A549 (cell line): ENCODE results near the gene CTBP1. TPM values are rescaled to one million over a fixed set of nuclear protein-coding genes. Genes with fewer than 3 reads are reported as not detected.
A peak's percentile ranks its signal among the peaks of the same experiment; 100 is the strongest.

Experiments
- ATAC-seq, 2 experiments: fragments of 200-7000 bp in 1 of 2; fragments of >200 bp in 1 of 2; cut with Nextera tagmentation in 1 of 2; cut with Tn5 transposase in 1 of 2; 3 replicates each; pipeline versions ENCODE4 v1.8.0 to v1.9.1; 2018 to 2020; ENCODE audit warnings: mild to moderate bottlenecking in 1 of 2, moderate library complexity in 1 of 2
- CTCF ChIA-PET: fragments of 300-600 bp; sonication (Branson Sonifier 250); formaldehyde crosslinking; extraction: SDS; loops from one replicate; lab custom pipeline; 2021; ENCODE audit warnings: antibody characterized with exemption, inconsistent platforms; lab: Yijun Ruan, JAX
- POLR2A ChIA-PET: fragments of 350-600 bp; formaldehyde crosslinking; extraction: SDS; loops from one replicate; lab custom pipeline; 2021; ENCODE audit warnings: antibody characterized with exemption, inconsistent platforms; lab: Yijun Ruan, JAX
- DNase-seq, 2 experiments: peaks; one replicate each; pipeline versions ENCODE4 v3.0.0 to v3.0.0-alpha.2; 2011 to 2016; ENCODE audit warnings: low read depth in 1 of 2, low spot score in 1 of 2
- FAIRE-seq: peaks from 2 replicates; lab custom pipeline; 2011; peaks lifted over from hg19 to GRCh38; lab: Jason Lieb, UNC
- H3K27ac ChIP-seq, 2 experiments: fragments of >200 bp; sonication (Bioruptor Twin); formaldehyde crosslinking; 3 replicates each; pipeline ENCODE4 v1.5.1; 2016 to 2017
- H3K4me1 ChIP-seq: fragments of >200 bp; sonication (Bioruptor Twin); formaldehyde crosslinking; 3 replicates; pipeline ENCODE4 v1.6.1; 2016
- H3K4me2 ChIP-seq: fragments of >200 bp; sonication (Bioruptor Twin); formaldehyde crosslinking; 3 replicates; pipeline ENCODE4 v1.6.1; 2016
- H3K4me3 ChIP-seq: fragments of >200 bp; sonication (Bioruptor Twin); formaldehyde crosslinking; 3 replicates; pipeline ENCODE4 v1.5.1; 2016
- H3K9me3 ChIP-seq: fragments of >200 bp; sonication (Bioruptor Twin); formaldehyde crosslinking; 3 replicates; pipeline ENCODE4 v1.6.1; 2016
- CBX2 ChIP-seq: fragments of 200-600 bp; sonication (generic); IDR thresholded peaks from 2 replicates; pipeline ENCODE4 v1.6.1; 2016; ENCODE audit warnings: low read depth, mild to moderate bottlenecking, borderline replicate concordance
- CHD2 ChIP-seq: fragments of 150-350 bp; IDR thresholded peaks from 2 replicates; pipeline ENCODE4 v1.6.1; 2014; ENCODE audit warnings: low read length; ENCODE audit not compliant: partially characterized antibody
- EHMT2 ChIP-seq: fragments of 200-600 bp; sonication (generic); IDR thresholded peaks from 2 replicates; pipeline ENCODE4 v1.6.1; 2016; ENCODE audit warnings: antibody characterized with exemption, low read depth, mild to moderate bottlenecking, moderate library complexity
- ELK1 ChIP-seq: fragments of 150-350 bp; IDR thresholded peaks from 2 replicates; pipeline ENCODE4 v1.6.1; 2014; ENCODE audit warnings: low read depth, mild to moderate bottlenecking, low read length
- FOSL2 ChIP-seq, 2 experiments: fragments of 450-650 bp in 1 of 2; fragments of >200 bp in 1 of 2; sonication (Bioruptor Twin) in 1 of 2; formaldehyde crosslinking; IDR thresholded peaks; 2 replicates each; pipeline versions ENCODE4 v1.5.0 to v1.6.1; 2016 to 2020; ENCODE audit warnings: mild to moderate bottlenecking in 1 of 2, moderate library complexity in 1 of 2
- FOXS1 ChIP-seq: fragments of 250-450 bp; sonication (Bioruptor Pico); IDR thresholded peaks from 2 replicates; pipeline ENCODE4 v1.5.0; 2020; ENCODE audit warnings: mild to moderate bottlenecking, moderate library complexity
- HOXA7 ChIP-seq: fragments of 250-450 bp; sonication (Bioruptor Pico); IDR thresholded peaks from 2 replicates; pipeline ENCODE4 v1.5.0; 2020; ENCODE audit warnings: mild to moderate bottlenecking, moderate library complexity
- HOXB5 ChIP-seq: fragments of 250-450 bp; sonication (Bioruptor Pico); IDR thresholded peaks from 2 replicates; pipeline ENCODE4 v1.5.0; 2020; ENCODE audit warnings: mild to moderate bottlenecking, moderate library complexity
- JUN ChIP-seq, 2 experiments: fragments of >200 bp; sonication (Bioruptor Twin); formaldehyde crosslinking; IDR thresholded peaks; 2 replicates in 1 of 2; 3 replicates in 1 of 2; pipeline ENCODE4 v1.6.1; 2016 to 2017
- KDM1A ChIP-seq: fragments of 200-600 bp; sonication (generic); IDR thresholded peaks from 2 replicates; pipeline ENCODE4 v1.6.1; 2016; ENCODE audit warnings: low read depth, mild to moderate bottlenecking
- MAX ChIP-seq: IDR thresholded peaks from 2 replicates; pipeline ENCODE4 v1.6.1; 2012
- MAZ ChIP-seq: fragments of 150-350 bp; IDR thresholded peaks from 2 replicates; pipeline ENCODE4 v1.6.1; 2014; ENCODE audit warnings: antibody characterized with exemption, low read depth, low read length, borderline replicate concordance
- NPAS2 ChIP-seq: fragments of 250-450 bp; sonication (Bioruptor Pico); IDR thresholded peaks from 2 replicates; pipeline ENCODE4 v1.8.0; 2022; ENCODE audit warnings: mild to moderate bottlenecking, moderate library complexity, borderline replicate concordance
- NR3C1 ChIP-seq: fragments of >200 bp; sonication (Bioruptor Twin); formaldehyde crosslinking; IDR thresholded peaks from 3 replicates; pipeline ENCODE4 v1.6.1; 2017
- RAD21 ChIP-seq, 2 experiments: fragments of >200 bp in 1 of 2; sonication (Bioruptor Twin) in 1 of 2; formaldehyde crosslinking in 1 of 2; IDR thresholded peaks in 1 of 2; conservative IDR thresholded peaks in 1 of 2; 2 replicates in 1 of 2; 3 replicates in 1 of 2; pipeline ENCODE4 v1.6.1; 2012 to 2018; ENCODE audit warnings: inconsistent platforms in 1 of 2
- RARB ChIP-seq: fragments of 250-450 bp; sonication (Bioruptor Pico); IDR thresholded peaks from 2 replicates; pipeline ENCODE4 v1.8.0; 2021; ENCODE audit warnings: mild to moderate bottlenecking, moderate library complexity
- RNF2 ChIP-seq: fragments of 200-600 bp; sonication (generic); IDR thresholded peaks from 2 replicates; pipeline ENCODE4 v1.6.1; 2016; ENCODE audit warnings: low read depth, mild to moderate bottlenecking, antibody characterized with exemption, moderate library complexity, borderline replicate concordance
- SREBF2 ChIP-seq: fragments of 450-650 bp; IDR thresholded peaks from 2 replicates; pipeline ENCODE4 v1.6.1; 2014; ENCODE audit warnings: mild to moderate bottlenecking, moderate library complexity
- TFCP2L1 ChIP-seq: fragments of 250-450 bp; sonication (Bioruptor Pico); IDR thresholded peaks from 2 replicates; pipeline ENCODE4 v1.5.0; 2021; ENCODE audit warnings: mild to moderate bottlenecking
- TP53 ChIP-seq: fragments of 250-450 bp; sonication (Bioruptor Pico); IDR thresholded peaks from 2 replicates; pipeline ENCODE4 v1.5.0; 2021; ENCODE audit warnings: mild to moderate bottlenecking, moderate library complexity
- WGBS: methylation state at CpG from one replicate; pipeline ENCODE4 v1.1.6; 2017; ENCODE audit errors: missing lambda C conversion rate; 5-methylcytosine and 5-hydroxymethylcytosine counted together
- polyA plus RNA-seq, 4 experiments: library from polyadenylated mRNA; depleted of rRNA in 3 of 4; stranded (reverse); fragments of >200 nt; fragmentation: RNase III in 1 of 4; extraction: RNeasy Plus Mini Kit Qiagen cat#74134 plus additional on column Dnase treatment in 1 of 4; gene quantifications; 2 replicates in 3 of 4; 3 replicates in 1 of 4; pipeline ENCODE4 v1.2.3, GENCODE V29; 2011 to 2017
- TF ChIP-seq, protein P1 (sequence below): fragments of >200 bp; sonication (Bioruptor Twin); formaldehyde crosslinking; IDR thresholded peaks from 3 replicates; pipeline ENCODE4 v1.6.1; 2016
- TF ChIP-seq, protein P2 (sequence below): fragments of 200-600 bp; sonication (generic); IDR thresholded peaks from 2 replicates; pipeline ENCODE4 v1.6.1; 2016; ENCODE audit warnings: antibody characterized with exemption, mild to moderate bottlenecking, moderate library complexity
- TF ChIP-seq, protein P3 (sequence below): fragments of 250-450 bp; sonication (Bioruptor Pico); IDR thresholded peaks from 2 replicates; pipeline ENCODE4 v1.5.0; 2020; ENCODE audit warnings: low read depth, mild to moderate bottlenecking, moderate library complexity

The CTBP1 gene
- polyA plus RNA-seq, 2 of the 4 experiments (the other 2 are of a cell fraction), result 43.1 to 93.1 TPM

- POLR2A ChIA-PET, result interaction anchor here (0.8 kb wide), 1 partner anchor 41 kb away, joined by 3 read pairs; no protein-coding TSS in a partner anchor
- Histone ChIP-seq H3K9me3 (no peaks in the 10 kb centered on the region; the same call in 2 of the 3 replicates), H3K4me2 (peak overlapping the region; percentile 96), H3K4me3 (peak overlapping the region; percentile 94), H3K4me1 (peaks cover 14% of the 10 kb centered on the region; the same call in 2 of the 3 replicates), H3K27ac (peak overlapping the region; percentile 90 to 99)
- CTCF ChIA-PET, result interaction anchor here (0.9 kb wide), 1 partner anchor 22 kb away, joined by 3 read pairs; no protein-coding TSS in a partner anchor
- TF ChIP-seq FOSL2 (IDR thresholded peaks at IDR 0.05) (no peak), FOSL2 (CRISPR knock-in tag; IDR thresholded peaks at IDR 0.05) (no peak), TFCP2L1 (no peak), NPAS2 (CRISPR knock-in tag) (no peak), SREBF2 (no peak), JUN (IDR thresholded peaks at IDR 0.05) (no peak), EHMT2 (no peak), MAX (no peak), MAZ (no peak), RNF2 (no peak), ELK1 (no peak), FOXS1 (CRISPR knock-in tag) (no peak), HOXB5 (CRISPR knock-in tag) (no peak), CHD2 (no peak), KDM1A (no peak), HOXA7 (CRISPR knock-in tag) (no peak), RARB (CRISPR knock-in tag) (no peak), NR3C1 (no peak), CBX2 (no peak), TP53 (CRISPR knock-in tag) (no peak)
- TF ChIP-seq, protein P1, sequence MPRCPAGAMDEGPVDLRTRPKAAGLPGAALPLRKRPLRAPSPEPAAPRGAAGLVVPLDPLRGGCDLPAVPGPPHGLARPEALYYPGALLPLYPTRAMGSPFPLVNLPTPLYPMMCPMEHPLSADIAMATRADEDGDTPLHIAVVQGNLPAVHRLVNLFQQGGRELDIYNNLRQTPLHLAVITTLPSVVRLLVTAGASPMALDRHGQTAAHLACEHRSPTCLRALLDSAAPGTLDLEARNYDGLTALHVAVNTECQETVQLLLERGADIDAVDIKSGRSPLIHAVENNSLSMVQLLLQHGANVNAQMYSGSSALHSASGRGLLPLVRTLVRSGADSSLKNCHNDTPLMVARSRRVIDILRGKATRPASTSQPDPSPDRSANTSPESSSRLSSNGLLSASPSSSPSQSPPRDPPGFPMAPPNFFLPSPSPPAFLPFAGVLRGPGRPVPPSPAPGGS, result no peak
- DNase-seq, result no peak
- no peak for ATAC-seq
- whole genome bisulfite sequencing, result 76% methylated on average over 7 of the region's 7 CpGs
- FAIRE-seq, result no peak
These were observed 39.9 kb upstream of the CTBP1 start for GRCh38 chr4:1288786-1289185.

DNA sequence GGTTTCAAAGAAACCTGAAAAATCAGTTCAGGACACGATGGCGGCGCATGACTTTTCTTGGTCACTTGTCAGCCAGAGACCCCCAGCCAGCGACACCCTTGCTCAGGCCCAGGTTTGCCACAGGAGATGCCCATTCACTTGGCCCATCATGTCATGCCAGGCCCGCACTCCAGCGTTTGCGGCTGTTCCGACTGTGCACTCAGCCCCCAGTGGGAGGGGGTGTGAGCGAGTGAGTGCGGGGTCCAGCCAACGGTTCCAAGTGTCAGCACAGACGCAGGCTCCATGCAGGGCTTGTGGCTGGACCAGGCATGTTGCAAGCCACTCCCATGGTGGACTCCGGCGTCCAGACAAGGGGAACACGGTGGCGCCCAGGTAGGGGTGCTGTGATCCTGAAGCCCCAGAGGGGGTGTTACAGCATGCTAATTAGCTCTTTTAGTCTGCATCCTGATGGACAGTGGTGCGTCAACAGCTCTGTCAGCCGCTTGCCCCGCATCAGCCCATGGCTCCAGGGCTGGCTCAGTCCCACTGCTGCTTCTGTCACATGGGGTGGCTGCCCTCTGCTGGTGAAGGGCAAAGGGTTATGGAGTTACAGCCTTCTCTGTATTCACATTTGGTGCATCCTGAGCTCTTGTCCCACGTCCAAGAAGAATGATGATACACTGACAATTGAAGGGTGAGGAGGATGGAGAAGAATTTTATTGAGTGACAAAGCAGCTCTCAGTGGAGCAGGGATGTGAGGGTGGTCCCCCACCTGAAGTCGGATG lies 37.0 kb upstream of the CTBP1 start:
- peaks cover 5% of the 10 kb centered on the region; the same call in 2 of the 3 replicates for H3K4me1 ChIP-seq
- 61% methylated on average over 10 of the region's 21 CpGs for WGBS
- no peaks in the 10 kb centered on the region; the same call in 2 of the 3 replicates for H3K9me3 ChIP-seq
- CTCF ChIA-PET, result interaction anchor here (0.8 to 1.0 kb wide), 3 partner anchors 11 to 39 kb away, joined by 3 to 4 read pairs (median 3); no protein-coding TSS in a partner anchor
- no peak for FAIRE-seq
- TF ChIP-seq, protein P2, sequence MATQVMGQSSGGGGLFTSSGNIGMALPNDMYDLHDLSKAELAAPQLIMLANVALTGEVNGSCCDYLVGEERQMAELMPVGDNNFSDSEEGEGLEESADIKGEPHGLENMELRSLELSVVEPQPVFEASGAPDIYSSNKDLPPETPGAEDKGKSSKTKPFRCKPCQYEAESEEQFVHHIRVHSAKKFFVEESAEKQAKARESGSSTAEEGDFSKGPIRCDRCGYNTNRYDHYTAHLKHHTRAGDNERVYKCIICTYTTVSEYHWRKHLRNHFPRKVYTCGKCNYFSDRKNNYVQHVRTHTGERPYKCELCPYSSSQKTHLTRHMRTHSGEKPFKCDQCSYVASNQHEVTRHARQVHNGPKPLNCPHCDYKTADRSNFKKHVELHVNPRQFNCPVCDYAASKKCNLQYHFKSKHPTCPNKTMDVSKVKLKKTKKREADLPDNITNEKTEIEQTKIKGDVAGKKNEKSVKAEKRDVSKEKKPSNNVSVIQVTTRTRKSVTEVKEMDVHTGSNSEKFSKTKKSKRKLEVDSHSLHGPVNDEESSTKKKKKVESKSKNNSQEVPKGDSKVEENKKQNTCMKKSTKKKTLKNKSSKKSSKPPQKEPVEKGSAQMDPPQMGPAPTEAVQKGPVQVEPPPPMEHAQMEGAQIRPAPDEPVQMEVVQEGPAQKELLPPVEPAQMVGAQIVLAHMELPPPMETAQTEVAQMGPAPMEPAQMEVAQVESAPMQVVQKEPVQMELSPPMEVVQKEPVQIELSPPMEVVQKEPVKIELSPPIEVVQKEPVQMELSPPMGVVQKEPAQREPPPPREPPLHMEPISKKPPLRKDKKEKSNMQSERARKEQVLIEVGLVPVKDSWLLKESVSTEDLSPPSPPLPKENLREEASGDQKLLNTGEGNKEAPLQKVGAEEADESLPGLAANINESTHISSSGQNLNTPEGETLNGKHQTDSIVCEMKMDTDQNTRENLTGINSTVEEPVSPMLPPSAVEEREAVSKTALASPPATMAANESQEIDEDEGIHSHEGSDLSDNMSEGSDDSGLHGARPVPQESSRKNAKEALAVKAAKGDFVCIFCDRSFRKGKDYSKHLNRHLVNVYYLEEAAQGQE, result no peak
- peak in 1 of 2 experiments; percentile 45; a peak in 2 of 5 replicates for TF ChIP-seq RAD21 (conservative IDR thresholded peaks at IDR 0.05 in 1 of 2, IDR thresholded peaks at IDR 0.05 in 1 of 2)
- TF ChIP-seq, protein P3, sequence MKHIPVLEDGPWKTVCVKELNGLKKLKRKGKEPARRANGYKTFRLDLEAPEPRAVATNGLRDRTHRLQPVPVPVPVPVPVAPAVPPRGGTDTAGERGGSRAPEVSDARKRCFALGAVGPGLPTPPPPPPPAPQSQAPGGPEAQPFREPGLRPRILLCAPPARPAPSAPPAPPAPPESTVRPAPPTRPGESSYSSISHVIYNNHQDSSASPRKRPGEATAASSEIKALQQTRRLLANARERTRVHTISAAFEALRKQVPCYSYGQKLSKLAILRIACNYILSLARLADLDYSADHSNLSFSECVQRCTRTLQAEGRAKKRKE (CRISPR knock-in tag), result no peak
- peak in 1 of 2 experiments; percentile 48 for DNase-seq
- POLR2A ChIA-PET, result no interaction called here
- no peak overlapping the region for H3K4me2 ChIP-seq
- H3K4me3 ChIP-seq, result no peak overlapping the region
- H3K27ac ChIP-seq, result no peak overlapping the region
- ATAC-seq, result no peak
